Suppressor macrophage (primary cell): ENCODE results near the gene CLIC4.
A peak's percentile ranks its signal among the peaks of the same experiment; 100 is the strongest.
"Not testable (repeated sequence)": the region's sequence is repeated elsewhere in the genome, so short reads cannot be mapped to it uniquely, and the experiment has no call there.

Experiments used
- DNase-seq, 4 experiments: peaks; one replicate each; pipeline ENCODE4 v3.0.0-alpha.2; 2020 to 2022
- total RNA-seq, 17 experiments: gene quantifications; one replicate each; lab custom pipeline; 2026; ENCODE audit warnings: mixed read lengths in 6 of 17, inconsistent platforms in 3 of 17; lab: John Stamatoyannopoulos, UW

The CLIC4 gene
- total RNA-seq = 118 to 1,159 (median 369) reads per million in 17 experiments

DNA sequence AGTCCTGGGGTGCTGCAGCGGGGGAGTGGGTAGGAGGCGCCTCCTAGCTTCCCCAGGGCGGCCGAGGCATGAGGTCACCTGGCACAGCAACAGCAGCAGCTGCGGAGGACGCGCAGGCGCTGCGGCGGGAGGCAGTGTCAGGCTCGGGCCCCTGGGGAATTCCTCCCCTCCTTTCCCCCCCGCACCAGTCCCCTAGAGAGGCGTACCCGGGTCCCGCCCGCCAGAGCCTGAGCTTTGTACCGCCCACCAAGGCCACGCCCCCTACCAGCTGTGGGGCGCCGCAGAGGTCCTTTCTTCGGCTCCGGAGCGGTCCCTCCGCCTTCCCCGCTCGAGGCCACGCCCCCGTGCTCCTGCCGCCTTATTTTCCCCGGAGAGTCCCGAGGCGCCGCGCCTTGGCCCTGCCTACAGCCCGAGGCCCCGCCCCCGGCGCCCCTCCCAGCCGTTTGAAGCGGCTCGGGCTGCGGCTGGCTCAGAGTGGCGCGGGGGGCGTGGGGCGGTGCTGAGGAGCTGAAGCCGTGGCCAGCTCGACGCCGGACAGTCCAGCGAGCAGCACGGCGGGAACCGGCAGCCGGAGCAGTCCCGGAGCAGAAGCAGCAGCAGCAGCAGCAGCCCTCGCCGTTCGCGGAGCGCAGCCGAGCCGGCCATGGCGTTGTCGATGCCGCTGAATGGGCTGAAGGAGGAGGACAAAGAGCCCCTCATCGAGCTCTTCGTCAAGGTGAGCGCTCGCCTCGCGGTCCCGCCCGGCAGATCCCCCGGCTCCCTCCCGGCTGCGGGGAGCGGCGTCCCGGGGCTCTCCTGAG, at the start of gene CLIC4:
Gene CLIC4 (plus strand): TSS at position 537 of the 800 bp plus-strand sequence. CDS start 107 bp downstream, at position 644.
- DNase-seq = peak; percentile 99 to 100 (median 100)

DNA sequence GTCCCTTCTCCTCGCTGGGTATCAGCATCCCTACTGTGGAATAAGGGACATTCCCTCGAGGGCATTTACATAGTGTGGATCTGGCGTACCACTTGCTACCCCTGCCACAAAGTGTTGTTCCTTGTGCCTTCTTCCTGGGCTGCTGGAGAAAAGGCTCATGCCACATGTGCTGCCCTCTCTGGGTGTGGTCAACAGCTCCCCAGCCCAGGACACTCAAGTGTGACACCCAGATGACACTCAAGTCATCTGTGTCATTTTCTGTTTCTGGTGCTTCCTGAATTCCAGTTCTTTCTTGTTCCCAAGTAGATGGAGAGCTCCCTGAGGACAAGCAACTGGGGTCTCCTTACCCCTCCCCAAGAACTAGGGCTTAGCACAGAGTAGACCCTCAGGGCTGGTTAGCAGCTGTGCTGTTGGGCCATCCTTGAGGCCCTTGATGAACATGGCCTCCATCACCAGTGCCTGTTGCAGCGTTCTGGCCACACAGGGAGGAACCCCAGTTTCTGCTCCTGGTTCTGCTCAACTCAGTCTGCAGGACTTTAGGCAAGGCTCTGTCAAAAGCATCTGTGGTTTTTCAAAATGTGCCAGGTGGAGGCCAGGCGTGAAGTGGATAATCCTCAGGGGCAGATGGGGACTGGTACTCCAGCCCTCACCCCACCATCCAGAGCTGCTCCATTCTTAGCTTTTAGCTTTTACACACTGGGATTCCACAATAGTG, 49.0 kb upstream of the CLIC4 start:
- DNase-seq = peak in 3 of 4 experiments; percentile 29 to 44 (median 42)

- DNase-seq = no peak
Measured at GRCh38 chr1:24696756-24697330, 48.4 kb upstream of the CLIC4 start.

- not testable (repeated sequence) for DNase-seq
Measured at GRCh38 chr1:24697453-24698001, 47.7 kb upstream of the CLIC4 start.

DNA sequence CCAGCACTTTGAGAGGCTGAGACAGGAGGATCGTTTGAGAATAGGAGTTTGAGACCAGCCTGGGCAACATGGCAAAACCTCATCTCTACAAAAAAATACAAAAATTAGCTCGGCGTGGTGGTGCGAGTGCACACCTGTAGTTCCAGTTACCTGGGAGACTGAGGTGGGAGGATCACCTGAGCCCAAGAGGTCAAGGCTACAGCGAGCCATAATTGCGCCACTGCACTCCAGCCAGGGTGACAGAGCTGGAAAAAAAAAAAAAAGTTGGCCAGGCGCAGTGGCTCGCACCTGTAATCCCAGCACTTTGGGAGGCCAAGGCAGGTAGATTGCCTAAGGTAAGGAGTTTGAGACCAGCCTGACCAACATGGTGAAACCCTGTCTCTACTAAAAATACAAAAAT, 46.9 kb upstream of the CLIC4 start:
- not testable (repeated sequence) for DNase-seq

DNA sequence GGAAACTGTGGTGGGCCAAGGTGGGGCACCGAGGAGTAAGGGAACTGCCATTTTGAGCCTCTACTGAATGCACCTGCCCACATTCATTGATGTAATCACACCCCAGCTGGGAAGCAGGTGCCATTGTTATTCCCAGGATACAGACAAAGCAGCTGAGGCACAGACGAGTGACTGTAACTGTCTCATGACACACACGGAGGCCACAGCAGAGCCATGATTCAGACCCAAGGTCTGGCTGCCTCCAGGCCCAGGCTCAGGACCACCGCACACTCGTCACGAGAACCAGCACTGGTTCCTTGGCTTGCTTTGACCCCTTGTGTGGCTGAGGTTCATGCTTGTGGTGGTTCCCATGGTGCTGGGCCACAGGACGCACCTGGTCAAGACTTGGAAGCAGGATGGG, 45.6 kb upstream of the CLIC4 start:
- DNase-seq = no peak

- no peak for DNase-seq
Measured at GRCh38 chr1:24702511-24703293, 42.5 kb upstream of the CLIC4 start.

- peak; percentile 43 to 79 (median 54) for DNase-seq
Measured at GRCh38 chr1:24704411-24705259, 40.6 kb upstream of the CLIC4 start.

DNA sequence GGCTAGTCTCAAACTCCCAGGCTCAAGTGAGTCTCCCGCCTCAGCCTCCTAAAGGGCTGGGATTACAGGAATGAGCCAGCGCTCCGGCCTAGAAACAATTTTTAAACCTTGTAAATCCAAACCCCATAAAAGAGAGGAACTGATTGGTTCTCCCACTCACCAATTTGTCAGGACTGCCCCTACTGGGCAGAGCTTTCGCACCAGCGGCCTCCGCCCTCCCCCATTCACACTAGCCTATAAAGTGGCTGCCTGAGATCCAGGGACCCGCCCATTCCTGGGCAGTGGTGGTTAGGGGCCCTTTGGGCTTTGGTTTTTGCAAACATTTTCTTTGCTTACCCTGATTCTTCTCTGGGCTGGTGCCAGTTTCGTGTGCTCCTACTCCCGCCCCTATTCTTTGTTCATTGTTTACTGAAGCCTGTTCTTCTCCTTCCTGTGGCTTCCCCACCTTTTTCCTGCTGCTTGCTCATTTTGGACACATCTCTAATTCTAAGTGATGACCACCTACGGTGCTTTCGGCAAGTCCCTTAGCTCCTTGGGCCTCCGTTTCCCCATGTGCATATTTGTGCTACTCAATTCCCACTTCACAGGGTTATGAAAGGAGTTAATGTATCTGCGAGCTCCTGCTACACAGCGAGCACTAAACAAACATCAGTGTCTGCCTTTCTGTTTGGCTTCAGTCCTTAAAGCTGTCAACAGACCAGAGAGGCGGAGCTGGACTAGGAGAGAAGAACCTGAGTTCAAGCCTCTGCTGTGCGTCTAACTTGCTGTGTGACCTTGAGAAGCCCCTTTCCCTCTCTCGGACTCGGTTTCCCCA, 39.8 kb upstream of the CLIC4 start:
- peak; percentile 54 to 69 (median 58) for DNase-seq

DNA sequence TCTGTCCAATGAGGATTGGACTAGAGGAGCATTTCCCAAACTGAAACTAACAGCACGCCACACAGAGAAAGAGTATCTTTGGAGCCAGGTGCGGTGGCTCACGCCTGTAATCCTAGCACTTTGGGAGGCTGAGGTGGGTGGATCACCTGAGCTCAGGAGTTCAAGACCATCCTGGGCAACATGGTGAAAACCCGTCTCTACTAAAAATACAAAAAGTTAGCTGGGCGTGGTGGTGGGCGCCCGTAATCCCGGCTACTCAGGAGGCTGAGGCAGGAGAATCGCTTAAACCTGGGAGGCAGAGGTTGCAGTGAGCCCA, 39.2 kb upstream of the CLIC4 start:
- DNase-seq = not testable (repeated sequence)

DNA sequence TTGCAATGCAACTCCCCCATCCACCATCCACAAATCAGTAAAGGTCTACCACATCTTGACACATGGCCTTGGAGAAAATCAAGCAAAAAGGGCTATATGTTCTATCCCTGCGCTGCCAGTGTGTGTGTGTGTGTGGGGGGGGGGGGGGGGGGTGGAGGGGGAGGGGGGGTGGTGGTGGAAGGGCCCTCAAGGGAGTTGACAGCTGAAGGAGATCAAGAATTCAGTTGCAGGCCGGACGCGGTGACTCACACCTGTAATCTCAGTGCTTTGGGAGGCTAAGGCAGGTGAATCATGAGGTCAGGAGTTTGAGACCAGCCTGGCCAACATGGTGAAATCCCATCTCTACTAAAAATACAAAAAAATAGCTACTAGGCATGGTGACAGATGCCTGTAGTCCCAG, 37.6 kb upstream of the CLIC4 start:
- DNase-seq = no peak

DNA sequence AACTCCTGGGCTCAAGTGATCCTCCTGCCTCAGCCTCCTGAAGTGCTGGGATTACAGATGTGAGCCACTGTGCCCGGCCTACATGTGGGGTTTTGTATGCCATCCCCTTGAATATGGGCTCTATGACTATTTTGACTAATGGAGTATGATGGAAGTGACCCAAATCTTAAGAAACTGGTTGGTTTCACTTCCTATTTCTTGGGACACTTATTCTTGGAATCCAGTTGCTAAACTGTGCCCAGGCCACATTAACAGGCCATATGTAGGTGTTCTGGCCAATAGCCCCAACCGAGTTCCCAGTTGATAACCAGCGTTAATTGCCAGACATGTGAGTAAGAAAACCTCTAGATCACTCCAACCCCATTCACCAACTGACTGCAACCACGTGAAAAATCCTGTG, 36.3 kb upstream of the CLIC4 start:
- DNase-seq = peak; percentile 78 to 95 (median 86)

DNA sequence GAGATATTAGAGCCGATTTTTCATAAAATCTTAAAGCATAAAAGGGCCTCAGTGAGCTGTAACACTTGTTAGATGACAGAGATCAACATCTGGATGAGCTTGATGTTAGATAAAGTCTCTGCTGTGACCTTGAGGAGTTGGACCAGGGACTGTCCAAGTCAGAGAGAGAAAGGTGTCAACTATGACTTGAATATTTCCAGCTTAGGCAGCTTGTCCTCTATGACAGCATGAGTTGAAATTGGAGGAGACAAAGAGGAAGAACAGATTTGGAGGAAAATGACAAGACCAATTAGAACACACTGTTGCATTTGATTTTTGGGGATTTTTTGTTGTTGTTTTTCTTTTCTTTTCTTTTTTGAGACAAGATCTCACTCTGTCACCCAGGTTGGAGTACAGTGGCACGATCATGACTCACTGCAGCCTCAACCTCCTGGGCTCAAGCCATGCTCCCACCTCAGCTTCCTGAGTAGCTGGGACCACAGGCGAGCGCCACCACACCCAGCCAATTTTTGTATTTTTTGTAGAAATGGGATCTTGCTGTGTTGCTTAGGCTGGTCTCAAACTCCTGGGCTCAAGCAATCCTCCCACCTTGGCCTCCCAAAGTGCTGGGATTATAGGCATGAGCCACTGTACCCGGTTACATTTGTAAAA, 35.3 kb upstream of the CLIC4 start:
- peak in 3 of 4 experiments; percentile 18 to 47 (median 45) for DNase-seq

GRCh38 chr1:24711329-24711728, 33.9 kb upstream of the CLIC4 start:
- DNase-seq = no peak

DNA sequence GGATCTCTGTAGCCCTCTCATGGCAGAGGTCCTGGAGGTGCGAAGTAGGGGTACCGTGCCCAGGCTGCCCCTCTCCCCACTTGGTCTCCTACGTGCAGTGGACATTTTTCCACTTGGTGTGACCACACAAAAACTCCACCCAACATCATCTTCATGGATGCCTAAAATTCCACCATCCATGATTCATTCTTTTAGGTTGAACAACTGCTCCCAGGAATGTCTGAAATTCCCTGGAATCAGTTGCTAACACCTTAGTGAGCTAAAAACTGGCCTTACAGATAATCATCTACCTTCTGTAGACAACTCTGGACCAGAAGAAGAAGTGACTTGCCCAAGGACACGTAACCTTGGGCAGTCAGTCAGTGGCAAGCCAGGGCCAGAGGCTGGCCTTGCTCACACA, 32.1 kb upstream of the CLIC4 start:
- no peak for DNase-seq

- no peak for DNase-seq
Measured at GRCh38 chr1:24713736-24714135, 31.5 kb upstream of the CLIC4 start.

GRCh38 chr1:24714859-24715520, 30.3 kb upstream of the CLIC4 start:
- no peak for DNase-seq

- no peak for DNase-seq
Measured at GRCh38 chr1:24715658-24716057, 29.6 kb upstream of the CLIC4 start.

DNA sequence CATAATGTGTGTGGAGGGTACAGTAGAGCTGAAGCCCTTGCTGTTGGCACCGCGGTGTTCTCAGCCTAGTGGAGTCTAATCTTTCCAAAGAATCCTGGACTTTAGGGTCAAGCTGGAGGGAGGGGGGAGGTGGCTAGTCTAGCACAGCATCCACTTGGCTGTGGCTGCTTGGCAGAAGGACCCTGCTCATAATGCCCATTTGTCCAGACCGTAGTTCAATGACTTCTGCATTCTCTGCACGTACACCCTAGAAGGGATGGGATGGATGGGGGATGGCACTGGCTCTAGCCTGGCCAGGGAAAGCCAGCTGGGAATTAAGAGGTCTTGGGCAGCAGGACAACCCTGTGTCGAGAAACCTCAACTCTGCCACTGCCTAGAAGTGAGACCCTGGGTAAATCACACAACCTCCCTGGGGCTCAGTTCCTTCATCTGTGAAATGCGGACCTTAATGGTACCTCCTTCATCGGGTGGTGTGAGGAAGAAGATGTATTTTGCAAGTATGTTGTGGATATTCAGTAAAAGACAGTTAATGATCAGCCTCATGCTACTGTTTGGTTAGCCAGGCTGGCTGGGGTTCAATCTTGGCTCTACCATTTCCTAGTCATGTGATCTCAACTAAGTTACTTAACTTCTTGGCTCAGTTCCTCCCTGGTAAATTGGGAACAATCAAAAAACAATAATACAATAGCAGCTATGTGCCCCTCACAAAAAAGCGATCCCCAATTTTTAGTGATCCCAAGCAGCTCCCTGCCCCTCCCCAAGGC, 27.2 kb upstream of the CLIC4 start:
- no peak for DNase-seq
